ENCODE data around the gene ABCD4. TPM values are rescaled to one million over a fixed set of nuclear protein-coding genes. Genes with fewer than 3 reads are reported as not detected.

ABCD4 gene
- total RNA-seq, 1 donor from 2014 or later = 52.3 TPM

GRCh38 chr14:74238974-74239847, 63.5 kb downstream of the ABCD4 start, which contains the start of gene VSX2:
TSS of gene VSX2 (plus strand) at chr14:74239449. CDS start at chr14:74239562, 113 bp downstream.
- intact Hi-C loops (cut with micrococcal nuclease) = no loop called here

GRCh38 chr14:74237441-74237840, 65.3 kb downstream of the ABCD4 start:
- intact Hi-C loops (cut with micrococcal nuclease) = no loop called here

Other genes starting within 250 kb of the ABCD4 start
- gene ALDH6A1, start 218.5 kb downstream of the ABCD4 start, total RNA-seq = 10.8 and 11.8 TPM in 2 replicates
- 17.2 and 18.1 TPM in 2 replicates for gene LIN52, start 218.0 kb downstream of the ABCD4 start, total RNA-seq
- gene VSX2, start 63.5 kb downstream of the ABCD4 start, total RNA-seq = not detected in 2 replicates
- gene VRTN, start 45.5 kb upstream of the ABCD4 start, total RNA-seq = not detected in 2 replicates
- not detected in 2 replicates for gene SYNDIG1L, start 123.3 kb upstream of the ABCD4 start, total RNA-seq
- 38.7 and 45.7 TPM in 2 replicates for gene NPC2, start 190.4 kb upstream of the ABCD4 start, total RNA-seq
- 24.0 and 24.8 TPM in 2 replicates for gene ISCA2, start 190.8 kb upstream of the ABCD4 start, total RNA-seq

Measured in T-helper 1 cell treated with Interleukin-12 subunit alpha and Interleukin-12 subunit beta and Interleukin-4 antibody, amounts not matched to agents 30 ng/mL and 1 ng/mL, for 36 hours (primary cell).